Measurements from ENCODE around the gene BLOC1S4.

BLOC1S4 gene

DNA sequence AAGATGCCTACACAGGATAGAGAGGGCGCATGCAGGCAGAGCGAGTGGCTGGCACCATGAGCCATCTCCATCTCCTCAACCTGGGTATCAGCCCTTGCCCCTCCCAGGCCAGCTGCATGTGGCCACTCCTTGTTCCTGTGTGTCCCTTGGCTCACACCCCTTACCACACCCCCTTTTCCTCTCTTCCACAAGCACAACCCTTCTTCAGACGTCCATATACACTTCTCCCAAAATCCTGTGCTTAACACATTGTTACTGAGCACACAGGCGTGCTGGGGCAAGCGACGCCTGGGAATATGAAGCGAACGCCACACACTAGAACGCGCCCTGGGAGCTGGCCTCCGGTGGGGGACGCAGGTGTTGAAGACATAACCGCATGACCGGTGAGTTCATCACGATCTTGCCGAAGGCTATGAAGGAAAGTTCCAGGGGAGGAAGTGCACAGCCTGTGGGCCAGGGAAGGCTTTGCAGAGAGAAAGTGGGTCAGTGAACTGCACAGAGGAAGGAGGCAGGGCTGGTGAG is 47.4 kb downstream of the BLOC1S4 start:
- no peak for DNase-seq (ENCODE audit: low read depth)
- no peak overlapping the region for H3K4me3 ChIP-seq (ENCODE audit: control insufficient read depth, low read depth, low read length)
- TF ChIP-seq CTCF (IDR thresholded peaks at IDR 0.05; ENCODE audit: control insufficient read depth, insufficient read depth, low read depth, low read length, missing control alignments), result no peak

- no peak for TF ChIP-seq CTCF (IDR thresholded peaks at IDR 0.05; ENCODE audit: control insufficient read depth, insufficient read depth, low read depth, low read length, missing control alignments)
- DNase-seq (ENCODE audit: low read depth), result no peak
- H3K4me3 ChIP-seq (ENCODE audit: control insufficient read depth, low read depth, low read length), result no peak overlapping the region
Observed at GRCh38 chr4:6764976-6765620, 49.1 kb downstream of the BLOC1S4 start.

DNA sequence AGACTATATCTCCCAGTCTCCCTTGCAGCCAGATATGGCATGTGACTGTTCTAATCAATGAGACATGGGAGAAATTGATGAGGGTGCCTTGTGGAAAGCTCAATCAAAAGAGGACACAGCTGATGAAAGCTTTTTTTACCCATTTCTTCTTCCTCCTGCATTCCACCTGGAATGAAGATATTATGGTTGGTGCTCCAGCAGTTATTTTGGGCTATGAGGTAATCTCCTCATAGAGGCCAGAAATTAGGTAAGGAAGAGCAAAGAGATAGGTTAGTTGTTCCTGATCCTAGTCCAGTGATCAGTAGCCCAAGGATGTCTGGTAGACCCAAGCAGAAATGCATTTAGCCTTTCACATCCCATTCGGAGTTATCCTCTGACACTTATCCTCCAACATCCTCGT is 49.7 kb downstream of the BLOC1S4 start:
- no peak for DNase-seq (ENCODE audit: low read depth)
- no peak for TF ChIP-seq CTCF (IDR thresholded peaks at IDR 0.05; ENCODE audit: control insufficient read depth, insufficient read depth, low read depth, low read length, missing control alignments)
- H3K4me3 ChIP-seq (ENCODE audit: control insufficient read depth, low read depth, low read length), result no peak overlapping the region
